ACC112 (cell line): ENCODE measurements around the gene PTPRR.

Experiments
- H2AFZ ChIP-seq: fragments of 200-600 bp; sonication (generic); one replicate; pipeline ENCODE4 v1.6.0; 2017; ENCODE audit warnings: antibody characterized with exemption, low read length; ENCODE audit not compliant: unreplicated experiment
- H3K27ac ChIP-seq: fragments of 200-600 bp; sonication (generic); 2 replicates; pipeline ENCODE4 v1.5.1; 2014; ENCODE audit warnings: low read depth, mild to moderate bottlenecking, antibody characterized with exemption, low read length, moderate library complexity
- H3K27me3 ChIP-seq: fragments of 200-600 bp; sonication (generic); 2 replicates; pipeline ENCODE4 v1.6.1; 2014; ENCODE audit warnings: mild to moderate bottlenecking, antibody characterized with exemption, low read length, moderate library complexity, mixed read lengths; ENCODE audit not compliant: insufficient read depth
- H3K36me3 ChIP-seq: fragments of 200-600 bp; sonication (generic); 2 replicates; pipeline ENCODE4 v1.6.1; 2016; ENCODE audit warnings: mild to moderate bottlenecking, antibody characterized with exemption, low read length, moderate library complexity, mixed read lengths; ENCODE audit not compliant: insufficient read depth
- H3K4me1 ChIP-seq: fragments of 200-600 bp; sonication (generic); one replicate; pipeline ENCODE4 v1.6.1; 2016; ENCODE audit warnings: low read length, mixed read lengths; ENCODE audit not compliant: insufficient read depth, unreplicated experiment, control insufficient read depth
- H3K4me3 ChIP-seq: fragments of 200-600 bp; sonication (generic); 2 replicates; pipeline ENCODE4 v1.5.1; 2014; ENCODE audit warnings: mild to moderate bottlenecking, low read depth, low read length
- H3K79me2 ChIP-seq: fragments of 200-600 bp; sonication (generic); one replicate; pipeline ENCODE4 v1.6.0; 2016; ENCODE audit warnings: low read length; ENCODE audit not compliant: control insufficient read depth, unreplicated experiment, insufficient read depth

The PTPRR gene

GRCh38 chr12:70695361-70696023 is 225.0 kb downstream of the PTPRR start:
- Histone ChIP-seq H3K79me2 (no peaks in the 10 kb centered on the region), H3K27me3 (no peaks in the 10 kb centered on the region), H2AFZ (no peak overlapping the region), H3K4me3 (no peak overlapping the region), H3K36me3 (no peaks in the 10 kb centered on the region), H3K4me1 (peaks cover 8% of the 10 kb centered on the region), H3K27ac (no peak overlapping the region)

- Histone ChIP-seq H3K27ac (no peak overlapping the region), H3K4me1 (peaks cover 8% of the 10 kb centered on the region), H3K4me3 (no peak overlapping the region), H3K27me3 (no peaks in the 10 kb centered on the region), H3K79me2 (no peaks in the 10 kb centered on the region), H2AFZ (peak overlapping the region; percentile 63), H3K36me3 (no peaks in the 10 kb centered on the region)
These were observed 227.8 kb downstream of the PTPRR start for GRCh38 chr12:70692681-70693288.

- H3K4me3 ChIP-seq: no peak overlapping the region
- H3K36me3 ChIP-seq: no peaks in the 10 kb centered on the region
- no peaks in the 10 kb centered on the region for H3K79me2 ChIP-seq
- peaks cover 8% of the 10 kb centered on the region for H3K4me1 ChIP-seq
- no peak overlapping the region for H3K27ac ChIP-seq
- no peaks in the 10 kb centered on the region for H3K27me3 ChIP-seq
- H2AFZ ChIP-seq: no peak overlapping the region
These were observed 229.4 kb downstream of the PTPRR start for GRCh38 chr12:70691018-70691672.

DNA sequence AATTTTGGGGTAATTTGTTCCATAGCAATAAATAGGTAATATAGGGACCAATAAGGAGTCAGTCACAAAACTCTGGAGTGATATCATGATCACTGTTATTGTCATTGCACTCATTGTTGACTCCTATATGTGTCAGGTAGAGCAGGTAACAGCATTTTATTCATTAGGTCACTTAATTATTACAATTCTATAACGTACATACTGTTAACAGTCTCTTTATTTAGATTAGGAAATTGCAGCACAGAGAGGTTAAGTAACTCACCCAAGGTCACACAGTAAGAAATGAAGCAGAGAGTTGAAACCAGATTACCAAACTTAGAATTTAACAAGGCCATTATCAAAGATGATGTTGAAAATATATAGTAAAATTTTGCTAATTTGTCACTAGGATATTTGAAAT is 233.6 kb downstream of the PTPRR start:
- Histone ChIP-seq H3K79me2 (no peaks in the 10 kb centered on the region), H2AFZ (no peak overlapping the region), H3K36me3 (no peaks in the 10 kb centered on the region), H3K4me1 (peaks cover 8% of the 10 kb centered on the region), H3K4me3 (no peak overlapping the region), H3K27me3 (no peaks in the 10 kb centered on the region), H3K27ac (no peak overlapping the region)

GRCh38 chr12:70686299-70686698 is 234.2 kb downstream of the PTPRR start:
- Histone ChIP-seq H3K4me3 (no peak overlapping the region), H3K27ac (no peak overlapping the region), H3K27me3 (no peaks in the 10 kb centered on the region), H3K36me3 (no peaks in the 10 kb centered on the region), H2AFZ (no peak overlapping the region), H3K79me2 (no peaks in the 10 kb centered on the region), H3K4me1 (peaks cover 4% of the 10 kb centered on the region)

- H3K79me2 ChIP-seq: no peaks in the 10 kb centered on the region
- no peaks in the 10 kb centered on the region for H3K36me3 ChIP-seq
- no peak overlapping the region for H3K27ac ChIP-seq
- no peak overlapping the region for H3K4me3 ChIP-seq
- no peaks in the 10 kb centered on the region for H3K4me1 ChIP-seq
- no peak overlapping the region for H2AFZ ChIP-seq
- no peaks in the 10 kb centered on the region for H3K27me3 ChIP-seq
These were observed 236.6 kb downstream of the PTPRR start for GRCh38 chr12:70683976-70684375.

- H3K27ac ChIP-seq: no peak overlapping the region
- H2AFZ ChIP-seq: no peak overlapping the region
- no peaks in the 10 kb centered on the region for H3K4me1 ChIP-seq
- H3K27me3 ChIP-seq: no peaks in the 10 kb centered on the region
- no peaks in the 10 kb centered on the region for H3K79me2 ChIP-seq
- H3K36me3 ChIP-seq: no peaks in the 10 kb centered on the region
- no peak overlapping the region for H3K4me3 ChIP-seq
These were observed 248.8 kb downstream of the PTPRR start for GRCh38 chr12:70671698-70672097.

DNA sequence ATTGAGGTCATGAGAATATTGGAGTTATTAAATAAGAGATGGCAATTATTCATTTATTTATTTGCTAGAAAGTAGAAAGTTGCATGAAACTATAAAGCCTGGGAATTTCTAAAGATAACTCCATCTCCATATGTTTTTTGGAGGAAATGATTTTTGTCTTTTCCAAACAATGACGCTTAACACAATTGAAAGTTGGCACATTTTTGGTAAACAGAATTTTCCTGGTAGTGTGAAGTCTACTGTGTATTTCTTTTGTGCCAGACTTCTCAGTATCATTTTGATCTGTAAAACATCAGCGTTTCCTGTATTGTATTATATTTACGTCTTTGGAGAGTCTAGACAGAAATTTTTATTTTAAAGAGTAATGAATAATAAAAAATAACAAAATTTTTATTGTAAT is 249.6 kb downstream of the PTPRR start:
- no peak overlapping the region for H3K4me3 ChIP-seq
- H3K4me1 ChIP-seq: no peaks in the 10 kb centered on the region
- H2AFZ ChIP-seq: no peak overlapping the region
- H3K36me3 ChIP-seq: no peaks in the 10 kb centered on the region
- H3K27ac ChIP-seq: no peak overlapping the region
- no peaks in the 10 kb centered on the region for H3K79me2 ChIP-seq
- H3K27me3 ChIP-seq: no peaks in the 10 kb centered on the region

DNA sequence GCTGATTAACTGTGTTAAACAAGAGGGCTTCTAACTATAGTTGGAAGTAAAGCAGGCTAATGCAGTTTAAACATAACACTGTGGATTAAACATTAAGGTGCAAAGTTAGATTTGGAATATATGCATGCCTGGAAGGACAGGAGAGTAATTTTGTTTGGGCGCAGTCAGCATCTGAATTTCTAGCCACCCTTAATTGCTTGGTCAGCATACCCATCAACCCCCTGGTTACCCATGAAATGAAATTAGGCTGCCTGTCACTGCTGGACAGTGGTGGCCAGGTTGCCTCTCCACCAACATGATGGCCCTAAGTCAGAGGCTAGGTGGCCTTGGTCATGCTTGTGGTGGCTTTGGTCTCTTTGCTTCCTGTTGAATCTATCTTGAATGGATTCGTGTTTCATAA is 253.3 kb downstream of the PTPRR start:
- H3K27me3 ChIP-seq: no peaks in the 10 kb centered on the region
- H3K27ac ChIP-seq: no peak overlapping the region

GRCh38 chr12:70666364-70666763 is 254.2 kb downstream of the PTPRR start:
- no peaks in the 10 kb centered on the region for H3K36me3 ChIP-seq
- no peak overlapping the region for H3K4me3 ChIP-seq
- H3K79me2 ChIP-seq: no peaks in the 10 kb centered on the region
- H3K27me3 ChIP-seq: no peaks in the 10 kb centered on the region
- no peak overlapping the region for H2AFZ ChIP-seq
- no peak overlapping the region for H3K27ac ChIP-seq
- H3K4me1 ChIP-seq: peaks cover 11% of the 10 kb centered on the region

More for the DNA sequence above, 253.3 kb downstream of the PTPRR start:
- Histone ChIP-seq H3K79me2 (no peaks in the 10 kb centered on the region), H3K4me1 (peaks cover 2% of the 10 kb centered on the region), H2AFZ (no peak overlapping the region), H3K4me3 (no peak overlapping the region), H3K36me3 (no peaks in the 10 kb centered on the region)

DNA sequence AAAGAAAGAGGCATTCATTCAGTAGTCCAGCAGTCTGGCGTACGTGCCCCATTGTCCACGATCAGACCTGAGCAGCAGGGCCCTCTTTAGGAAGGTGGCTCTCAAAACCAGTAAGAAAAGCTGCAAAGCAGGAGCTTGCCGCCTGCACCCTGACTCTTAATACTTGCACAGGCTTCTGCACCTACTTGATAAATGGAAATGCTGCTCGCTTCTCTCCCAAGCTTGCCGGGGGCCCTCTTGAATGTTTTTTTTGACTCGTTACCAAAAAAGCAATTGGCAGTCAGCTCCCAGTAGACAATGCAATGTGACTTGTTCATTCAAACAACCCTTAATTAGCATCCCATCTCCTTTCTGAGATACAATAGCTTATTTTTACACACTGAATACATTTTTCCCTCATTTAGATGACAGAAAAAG is 256.1 kb downstream of the PTPRR start:
- H2AFZ ChIP-seq: no peak overlapping the region
- H3K4me3 ChIP-seq: no peak overlapping the region
- H3K79me2 ChIP-seq: no peaks in the 10 kb centered on the region

More for the DNA sequence above, 256.1 kb downstream of the PTPRR start:
- Histone ChIP-seq H3K27ac (no peak overlapping the region), H3K4me1 (peaks cover 23% of the 10 kb centered on the region), H3K27me3 (no peaks in the 10 kb centered on the region), H3K36me3 (no peaks in the 10 kb centered on the region)
